Measurements from ENCODE around the gene MZB1. TPM values are rescaled to one million over a fixed set of nuclear protein-coding genes. Genes with fewer than 3 reads are reported as not detected.
A peak's percentile ranks its signal among the peaks of the same experiment; 100 is the strongest.

The MZB1 gene
- total RNA-seq, 2 donors from 2014 or later, result 10.6 to 13.2 TPM

GRCh38 chr5:139403418-139403786, 13.7 kb upstream of the MZB1 start:
- no peaks in the 10 kb centered on the region for H3K27me3 ChIP-seq
- peak overlapping the region; percentile 37 for H3K4me3 ChIP-seq
- H3K9me3 ChIP-seq, result no peaks in the 10 kb centered on the region
- no peaks in the 10 kb centered on the region for H3K36me3 ChIP-seq
- peak overlapping the region; percentile 72 to 80 for H3K9ac ChIP-seq (ENCODE audit: low read depth in 2 of 2, low read length in 2 of 2)
- intact Hi-C loops (cut with DNase I), result no loop called here
- TF ChIP-seq CTCF (IDR thresholded peaks at IDR 0.05), result no peak
- peak overlapping the region; percentile 87 for H3K27ac ChIP-seq
- no peaks in the 10 kb centered on the region for H3K4me1 ChIP-seq
- no peak for DNase-seq

GRCh38 chr5:139402561-139403158, 12.9 kb upstream of the MZB1 start:
- Histone ChIP-seq H3K4me1 (no peaks in the 10 kb centered on the region), H3K9ac (ENCODE audit: low read depth in 2 of 2, low read length in 2 of 2) (peak overlapping the region in 1 of 2 donors; percentile 72), H3K9me3 (no peaks in the 10 kb centered on the region), H3K36me3 (no peaks in the 10 kb centered on the region), H3K4me3 (no peak overlapping the region), H3K27me3 (no peaks in the 10 kb centered on the region), H3K27ac (no peak overlapping the region)
- DNase-seq, result no peak
- TF ChIP-seq CTCF (IDR thresholded peaks at IDR 0.05), result peak; percentile 28
- intact Hi-C loops (cut with DNase I), result no loop called here

- DNase-seq, result no peak
- Histone ChIP-seq H3K9me3 (no peaks in the 10 kb centered on the region), H3K9ac (ENCODE audit: low read depth in 2 of 2, low read length in 2 of 2) (no peak overlapping the region), H3K4me1 (no peaks in the 10 kb centered on the region), H3K36me3 (no peaks in the 10 kb centered on the region), H3K27ac (no peak overlapping the region), H3K4me3 (no peak overlapping the region), H3K27me3 (no peaks in the 10 kb centered on the region)
- no peak for TF ChIP-seq CTCF (IDR thresholded peaks at IDR 0.05)
- intact Hi-C loops (cut with DNase I), result no loop called here
Observed at GRCh38 chr5:139401546-139401945, 11.8 kb upstream of the MZB1 start.

GRCh38 chr5:139399501-139400121, 9.9 kb upstream of the MZB1 start:
- Histone ChIP-seq H3K4me3 (no peak overlapping the region), H3K27me3 (peaks cover 2% of the 10 kb centered on the region), H3K27ac (no peak overlapping the region), H3K4me1 (no peaks in the 10 kb centered on the region), H3K36me3 (no peaks in the 10 kb centered on the region), H3K9me3 (no peaks in the 10 kb centered on the region), H3K9ac (ENCODE audit: low read depth in 2 of 2, low read length in 2 of 2) (no peak overlapping the region)
- intact Hi-C loops (cut with DNase I), result loop anchor here (10.0 kb wide), 1 partner anchor 105 kb away; the partner anchor contains the start of gene MATR3
- no peak for TF ChIP-seq CTCF (IDR thresholded peaks at IDR 0.05)
- no peak for DNase-seq

- DNase-seq, result no peak
- Histone ChIP-seq H3K9ac (ENCODE audit: low read depth in 2 of 2, low read length in 2 of 2) (no peak overlapping the region), H3K9me3 (no peaks in the 10 kb centered on the region), H3K4me1 (no peaks in the 10 kb centered on the region), H3K4me3 (no peak overlapping the region), H3K27ac (no peak overlapping the region), H3K27me3 (peaks cover 6% of the 10 kb centered on the region), H3K36me3 (no peaks in the 10 kb centered on the region)
- intact Hi-C loops (cut with DNase I), result loop anchor here (10.0 kb wide), 1 partner anchor 103 kb away; the partner anchor contains the start of gene MATR3
- TF ChIP-seq CTCF (IDR thresholded peaks at IDR 0.05), result no peak
Observed at GRCh38 chr5:139397921-139398320, 8.2 kb upstream of the MZB1 start.
